GM23338 (cell line): ENCODE data around the gene MAN2B2.

Source experiments
- EZH2 ChIP-seq: fragments of 200-600 bp; sonication (generic); IDR thresholded peaks from one replicate; pipeline ENCODE4 v1.8.0; 2017; ENCODE audit warnings: antibody characterized with exemption, mild to moderate bottlenecking, low read depth; ENCODE audit not compliant: unreplicated experiment
- EZH2phosphoT487 ChIP-seq: fragments of 200-600 bp; sonication (generic); IDR thresholded peaks from one replicate; pipeline ENCODE4 v1.8.1; 2018; ENCODE audit warnings: antibody characterized with exemption; ENCODE audit not compliant: unreplicated experiment
- JUNB ChIP-seq: IDR thresholded peaks from one replicate; pipeline ENCODE4 v1.6.1; 2016; ENCODE audit warnings: antibody characterized with exemption; ENCODE audit not compliant: unreplicated experiment
- POLR2AphosphoS5 ChIP-seq: IDR thresholded peaks from 2 replicates; pipeline ENCODE4 v1.6.1; 2016; ENCODE audit warnings: antibody characterized with exemption, low read depth
- ZNF331 ChIP-seq: fragments of 250-450 bp; sonication (Bioruptor Pico); IDR thresholded peaks from 2 replicates; pipeline ENCODE4 v1.5.0; 2020; ENCODE audit warnings: low read depth, mild to moderate bottlenecking, moderate library complexity
- TF ChIP-seq, protein P1 (sequence below), 2 experiments: fragments of 200-600 bp in 1 of 2; sonication (generic) in 1 of 2; conservative IDR thresholded peaks; 2 replicates each; pipeline versions ENCODE4 v1.5.1 to v1.6.1; 2016 to 2017; ENCODE audit warnings: antibody characterized with exemption in 2 of 2, low read depth in 2 of 2, mild to moderate bottlenecking in 2 of 2, moderate library complexity in 1 of 2

DNA sequence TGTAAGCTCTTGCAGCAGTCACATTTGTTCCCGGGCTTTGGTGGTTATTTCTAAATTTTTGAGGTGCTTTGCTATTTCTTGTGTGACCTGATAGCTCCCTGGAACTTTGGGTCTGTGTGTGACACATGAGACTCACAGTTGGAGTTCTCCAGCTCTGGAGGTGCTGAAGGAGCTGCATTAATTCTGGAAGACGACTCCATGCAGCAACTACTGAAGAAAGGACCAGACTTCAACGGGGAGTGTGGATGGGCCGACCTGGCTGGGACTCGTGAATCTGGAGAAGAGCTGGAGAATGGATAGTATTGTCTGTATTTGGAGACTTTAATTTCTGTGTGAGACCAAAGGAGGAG lies 67.0 kb downstream of the MAN2B2 start:
- TF ChIP-seq, protein P1, sequence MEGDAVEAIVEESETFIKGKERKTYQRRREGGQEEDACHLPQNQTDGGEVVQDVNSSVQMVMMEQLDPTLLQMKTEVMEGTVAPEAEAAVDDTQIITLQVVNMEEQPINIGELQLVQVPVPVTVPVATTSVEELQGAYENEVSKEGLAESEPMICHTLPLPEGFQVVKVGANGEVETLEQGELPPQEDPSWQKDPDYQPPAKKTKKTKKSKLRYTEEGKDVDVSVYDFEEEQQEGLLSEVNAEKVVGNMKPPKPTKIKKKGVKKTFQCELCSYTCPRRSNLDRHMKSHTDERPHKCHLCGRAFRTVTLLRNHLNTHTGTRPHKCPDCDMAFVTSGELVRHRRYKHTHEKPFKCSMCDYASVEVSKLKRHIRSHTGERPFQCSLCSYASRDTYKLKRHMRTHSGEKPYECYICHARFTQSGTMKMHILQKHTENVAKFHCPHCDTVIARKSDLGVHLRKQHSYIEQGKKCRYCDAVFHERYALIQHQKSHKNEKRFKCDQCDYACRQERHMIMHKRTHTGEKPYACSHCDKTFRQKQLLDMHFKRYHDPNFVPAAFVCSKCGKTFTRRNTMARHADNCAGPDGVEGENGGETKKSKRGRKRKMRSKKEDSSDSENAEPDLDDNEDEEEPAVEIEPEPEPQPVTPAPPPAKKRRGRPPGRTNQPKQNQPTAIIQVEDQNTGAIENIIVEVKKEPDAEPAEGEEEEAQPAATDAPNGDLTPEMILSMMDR (conservative IDR thresholded peaks at IDR 0.05; ENCODE audit: low read depth in 2 of 2), result no peak
- TF ChIP-seq EZH2 (no peak), POLR2AphosphoS5 (no peak), EZH2phosphoT487 (no peak), JUNB (no peak), ZNF331 (CRISPR knock-in tag) (no peak)
